GM18511 (cell line): ENCODE results near the gene PUM1.
A peak's percentile ranks its signal among the peaks of the same experiment; 100 is the strongest.
"Not testable (repeated sequence)": the region's sequence is repeated elsewhere in the genome, so short reads cannot be mapped to it uniquely, and the experiment has no call there.

Source experiments
- ATAC-seq: cut with Tn5 transposase; IDR thresholded peaks from one replicate; pipeline ENCODE4 v1.9.1; 2021; ENCODE audit warnings: mild to moderate bottlenecking, moderate library complexity; ENCODE audit not compliant: unreplicated experiment

Gene PUM1

GRCh38 chr1:31065310-31066217, at the start of gene PUM1:
Gene PUM1 (minus strand): TSS chr1:31065717. CDS start chr1:31059566, 6,151 bp downstream.
- peak; percentile 96 for ATAC-seq

- no peak for ATAC-seq
These were observed 46.9 kb upstream of the PUM1 start for GRCh38 chr1:31112266-31112935.

- ATAC-seq: no peak
These were observed 45.9 kb upstream of the PUM1 start for GRCh38 chr1:31111290-31111951.

GRCh38 chr1:31110846-31111245, 45.3 kb upstream of the PUM1 start:
- ATAC-seq: no peak

GRCh38 chr1:31108861-31109260, 43.3 kb upstream of the PUM1 start:
- no peak for ATAC-seq

GRCh38 chr1:31105646-31106045, 40.1 kb upstream of the PUM1 start:
- ATAC-seq: no peak

- ATAC-seq: no peak
These were observed 37.0 kb upstream of the PUM1 start for GRCh38 chr1:31102501-31102950.

- ATAC-seq: no peak
These were observed 35.6 kb upstream of the PUM1 start for GRCh38 chr1:31101147-31101502.

- ATAC-seq: no peak
These were observed 33.9 kb upstream of the PUM1 start for GRCh38 chr1:31099293-31100032.

GRCh38 chr1:31095985-31096384, 30.5 kb upstream of the PUM1 start:
- ATAC-seq: no peak

GRCh38 chr1:31095298-31095981, 29.9 kb upstream of the PUM1 start:
- no peak for ATAC-seq

GRCh38 chr1:31088081-31088480, 22.6 kb upstream of the PUM1 start:
- ATAC-seq: not testable (repeated sequence)

GRCh38 chr1:31084782-31085569, 19.5 kb upstream of the PUM1 start:
- no peak for ATAC-seq

- ATAC-seq: no peak
These were observed 16.9 kb upstream of the PUM1 start for GRCh38 chr1:31082385-31082784.

GRCh38 chr1:31073044-31073443, 7.5 kb upstream of the PUM1 start:
- ATAC-seq: no peak

- ATAC-seq: no peak
These were observed 6.8 kb upstream of the PUM1 start for GRCh38 chr1:31072304-31072746.

- no peak for ATAC-seq
These were observed 3.9 kb upstream of the PUM1 start for GRCh38 chr1:31069392-31069791.

GRCh38 chr1:31064718-31065309, 703 bp downstream of the PUM1 start:
- ATAC-seq: no peak

- ATAC-seq: no peak
These were observed 1.3 kb downstream of the PUM1 start for GRCh38 chr1:31064111-31064717.
